K562 (cell line): Measurements from ENCODE around the gene ZMIZ1. TPM values are rescaled to one million over a fixed set of nuclear protein-coding genes. Genes with fewer than 3 reads are reported as not detected.

Experiments used
- CHD7 ChIP-seq: fragments of 200-600 bp; sonication (generic); IDR thresholded peaks from one replicate; pipeline ENCODE4 v1.6.1; 2012; ENCODE audit warnings: mild to moderate bottlenecking, low read depth, low read length, inconsistent platforms
- MED1 ChIP-seq: sonication (generic); formaldehyde crosslinking; IDR thresholded peaks from 2 replicates; pipeline ENCODE4 v1.8.1; 2023; ENCODE audit warnings: missing genetic modification reagents, borderline replicate concordance
- MEF2A ChIP-seq: IDR thresholded peaks from 2 replicates; pipeline ENCODE4 v1.6.1; 2011; ENCODE audit warnings: low read depth, mild to moderate bottlenecking, low read length, moderate library complexity; ENCODE audit not compliant: control insufficient read depth
- NFIC ChIP-seq: fragments of 450-650 bp; IDR thresholded peaks from 2 replicates; pipeline ENCODE4 v1.6.1; 2017; ENCODE audit warnings: mild to moderate bottlenecking, inconsistent platforms
- RBM14 ChIP-seq: fragments of 200-400 bp; formaldehyde crosslinking; IDR thresholded peaks from 2 replicates; pipeline ENCODE4 v1.6.1; 2018; ENCODE audit warnings: low read depth, mild to moderate bottlenecking, low read length, moderate library complexity, borderline replicate concordance; ENCODE audit not compliant: insufficient read depth
- SAFB2 ChIP-seq: fragments of 200-400 bp; formaldehyde crosslinking; IDR thresholded peaks from 2 replicates; pipeline ENCODE4 v1.6.1; 2018; ENCODE audit warnings: borderline replicate concordance, low read length, low read depth, moderate library complexity; ENCODE audit not compliant: severe bottlenecking
- TAF7 ChIP-seq: fragments of 450-650 bp; IDR thresholded peaks from 2 replicates; pipeline ENCODE4 v1.6.1; 2016; ENCODE audit warnings: missing genetic modification characterization, missing compliant biosample characterization
- XRCC4 ChIP-seq: IDR thresholded peaks from one replicate; pipeline ENCODE4 v1.6.1; 2011; ENCODE audit not compliant: insufficient read depth, insufficient read length; ENCODE audit errors: extremely low read depth
- ZBTB8A ChIP-seq: fragments of 450-650 bp; IDR thresholded peaks from 2 replicates; pipeline ENCODE4 v1.6.1; 2018; ENCODE audit warnings: mild to moderate bottlenecking, moderate library complexity; ENCODE audit not compliant: partially characterized antibody
- ZNF146 ChIP-seq: IDR thresholded peaks from one replicate; pipeline ENCODE4 v1.6.1; 2018; ENCODE audit warnings: missing compliant biosample characterization; ENCODE audit not compliant: unreplicated experiment
- ZNF586 ChIP-seq: fragments of 450-650 bp; formaldehyde crosslinking; conservative IDR thresholded peaks from 2 replicates; pipeline ENCODE4 v1.4.0; 2020; ENCODE audit warnings: mild to moderate bottlenecking, moderate library complexity
- polyA plus RNA-seq, 8 experiments: library from polyadenylated mRNA; depleted of rRNA in 4 of 8; stranded (reverse) in 5 of 8; unstranded in 3 of 8; fragments of >200 nt; fragmentation: Nextera tagmentation in 2 of 8; fragmentation: Illumina TruSeq in 1 of 8; extraction: Ambion mirVana in 2 of 8; extraction: Trizol in 1 of 8; gene quantifications; 2 replicates each; pipeline versions ENCODE4 v1.2.1 to v1.2.3, GENCODE V29; 2011 to 2014; ENCODE audit warnings: inconsistent platforms in 1 of 8, missing spikeins in 1 of 8
- total RNA-seq, 7 experiments: library from RNA; depleted of rRNA in 6 of 7; stranded (reverse); fragments of >200 nt in 6 of 7; fragmentation: Illumina TruSeq in 2 of 7; extraction: Trizol in 2 of 7; gene quantifications; 2 replicates each; pipeline versions ENCODE4 v1.2.1 to v1.2.3, GENCODE V29; 2011 to 2021; ENCODE audit warnings: low replicate concordance in 1 of 7
- TF ChIP-seq, protein P1 (sequence below): fragments of 250-450 bp; sonication (Bioruptor Pico); IDR thresholded peaks from 2 replicates; pipeline ENCODE4 v1.4.0; 2020; ENCODE audit warnings: mild to moderate bottlenecking, moderate library complexity

Gene ZMIZ1
- total and polyA plus RNA-seq, 9 of the 15 experiments (the other 6 are each of a cell fraction or from before 2014, with no cell fraction given): 1.0 to 37.3 (median 4.3) TPM

GRCh38 chr10:79153745-79154144 is 85.0 kb downstream of the ZMIZ1 start (continued):
- TF ChIP-seq CHD7 (no peak), RBM14 (no peak), MED1 (no peak), NFIC (no peak), XRCC4 (no peak), SAFB2 (no peak), MEF2A (no peak), ZBTB8A (no peak), ZNF586 (CRISPR knock-in tag) (no peak), TAF7 (tag) (no peak), ZNF146 (CRISPR knock-in tag) (no peak)
- TF ChIP-seq, protein P1, sequence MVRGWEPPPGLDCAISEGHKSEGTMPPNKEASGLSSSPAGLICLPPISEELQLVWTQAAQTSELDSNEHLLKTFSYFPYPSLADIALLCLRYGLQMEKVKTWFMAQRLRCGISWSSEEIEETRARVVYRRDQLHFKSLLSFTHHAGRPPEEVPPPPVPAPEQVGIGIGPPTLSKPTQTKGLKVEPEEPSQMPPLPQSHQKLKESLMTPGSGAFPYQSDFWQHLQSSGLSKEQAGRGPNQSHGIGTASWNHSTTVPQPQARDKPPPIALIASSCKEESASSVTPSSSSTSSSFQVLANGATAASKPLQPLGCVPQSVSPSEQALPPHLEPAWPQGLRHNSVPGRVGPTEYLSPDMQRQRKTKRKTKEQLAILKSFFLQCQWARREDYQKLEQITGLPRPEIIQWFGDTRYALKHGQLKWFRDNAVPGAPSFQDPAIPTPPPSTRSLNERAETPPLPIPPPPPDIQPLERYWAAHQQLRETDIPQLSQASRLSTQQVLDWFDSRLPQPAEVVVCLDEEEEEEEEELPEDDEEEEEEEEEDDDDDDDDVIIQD: no peak
